GM10248 (cell line): ENCODE data around the gene NAA80.
"Not testable (repeated sequence)": the region's sequence is repeated elsewhere in the genome, so short reads cannot be mapped to it uniquely, and the experiment has no call there.

Experiments used
- CTCF ChIA-PET: fragments of 300-600 bp; sonication (Branson Sonifier 250); formaldehyde crosslinking; extraction: SDS; loops from one replicate; lab custom pipeline; 2021; ENCODE audit warnings: antibody characterized with exemption; lab: Yijun Ruan, JAX
- POLR2A ChIA-PET: fragments of 350-650 bp; sonication (Branson Sonifier 250); formaldehyde crosslinking; extraction: SDS; loops from one replicate; lab custom pipeline; 2020; ENCODE audit warnings: antibody characterized with exemption; lab: Yijun Ruan, JAX
- DNase-seq: peaks from one replicate; pipeline ENCODE4 v3.0.0; 2012; ENCODE audit errors: extremely low spot score
- TF ChIP-seq, protein P1 (sequence below): IDR thresholded peaks from 2 replicates; pipeline ENCODE4 v1.5.1; 2012; ENCODE audit warnings: mild to moderate bottlenecking, low read depth; ENCODE audit errors: extremely low read depth, missing control alignments, control extremely low read depth

Gene NAA80

DNA sequence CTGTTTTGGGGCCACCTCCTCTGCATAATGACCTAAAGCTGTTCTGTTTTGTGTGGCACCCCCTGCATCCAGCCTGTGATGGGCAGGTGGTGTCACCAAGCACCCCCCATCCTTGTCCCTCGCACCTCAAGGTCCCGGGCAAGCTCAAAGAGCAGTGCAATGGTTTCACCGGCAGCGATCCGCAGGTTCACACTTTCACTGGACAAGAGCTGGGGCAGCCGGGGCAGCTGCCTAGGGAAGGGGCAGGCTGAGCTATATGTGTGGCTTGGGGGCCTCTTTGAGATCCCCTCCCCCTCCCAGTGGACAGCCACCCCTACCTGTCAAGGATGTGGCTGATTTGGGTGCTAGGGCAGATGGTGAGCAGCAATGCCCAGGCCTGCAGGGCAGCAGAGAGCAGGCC is 10.1 kb downstream of the NAA80 start:
- TF ChIP-seq, protein P1, sequence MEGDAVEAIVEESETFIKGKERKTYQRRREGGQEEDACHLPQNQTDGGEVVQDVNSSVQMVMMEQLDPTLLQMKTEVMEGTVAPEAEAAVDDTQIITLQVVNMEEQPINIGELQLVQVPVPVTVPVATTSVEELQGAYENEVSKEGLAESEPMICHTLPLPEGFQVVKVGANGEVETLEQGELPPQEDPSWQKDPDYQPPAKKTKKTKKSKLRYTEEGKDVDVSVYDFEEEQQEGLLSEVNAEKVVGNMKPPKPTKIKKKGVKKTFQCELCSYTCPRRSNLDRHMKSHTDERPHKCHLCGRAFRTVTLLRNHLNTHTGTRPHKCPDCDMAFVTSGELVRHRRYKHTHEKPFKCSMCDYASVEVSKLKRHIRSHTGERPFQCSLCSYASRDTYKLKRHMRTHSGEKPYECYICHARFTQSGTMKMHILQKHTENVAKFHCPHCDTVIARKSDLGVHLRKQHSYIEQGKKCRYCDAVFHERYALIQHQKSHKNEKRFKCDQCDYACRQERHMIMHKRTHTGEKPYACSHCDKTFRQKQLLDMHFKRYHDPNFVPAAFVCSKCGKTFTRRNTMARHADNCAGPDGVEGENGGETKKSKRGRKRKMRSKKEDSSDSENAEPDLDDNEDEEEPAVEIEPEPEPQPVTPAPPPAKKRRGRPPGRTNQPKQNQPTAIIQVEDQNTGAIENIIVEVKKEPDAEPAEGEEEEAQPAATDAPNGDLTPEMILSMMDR: no peak
- ChIA-PET POLR2A (interaction anchor here (0.6 kb wide), 1 partner anchor 8 kb away, joined by 10 read pairs; no protein-coding TSS in a partner anchor), CTCF (interaction anchor here (1.0 to 1.8 kb wide), 6 partner anchors 10 to 63 kb away, joined by 3 to 6 read pairs (median 4); partner anchors contain the start of gene LSMEM2)
- DNase-seq: no peak

DNA sequence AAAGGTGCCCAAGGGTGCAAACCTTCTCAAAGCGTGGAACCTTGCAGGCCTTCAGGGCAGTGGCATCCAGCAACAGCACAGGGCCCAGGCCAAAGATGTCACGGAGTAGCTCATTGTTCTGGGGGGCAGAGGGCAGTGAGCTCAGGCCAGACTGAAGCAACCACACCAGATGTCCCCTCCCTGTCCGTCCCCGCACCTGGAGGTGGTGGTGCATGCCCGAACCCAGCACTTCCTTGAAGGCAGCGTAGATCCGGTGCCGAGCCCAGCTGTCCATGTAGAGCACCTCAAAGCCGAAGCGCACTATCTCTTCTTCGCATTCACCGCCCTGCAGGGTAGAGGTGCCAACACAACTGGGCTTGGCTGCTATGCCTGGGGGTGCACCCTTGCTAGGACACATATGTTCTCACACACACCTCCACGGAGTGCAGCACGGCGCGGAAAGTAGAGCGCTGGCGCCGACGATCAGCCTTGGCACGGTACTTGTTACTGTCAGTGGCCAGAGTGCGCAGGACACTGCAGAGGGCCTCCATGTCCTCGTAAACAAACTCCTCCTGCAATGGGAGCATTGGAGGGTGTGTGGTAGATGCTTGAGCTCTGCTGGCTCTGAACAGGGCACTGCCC is 10.7 kb downstream of the NAA80 start:
- TF ChIP-seq, protein P1: no peak
- no peak for DNase-seq
- ChIA-PET POLR2A (no interaction called here), CTCF (interaction anchor here (0.9 to 1.8 kb wide), 6 partner anchors 9 to 62 kb away, joined by 3 to 6 read pairs (median 4); partner anchors contain the start of gene LSMEM2)

DNA sequence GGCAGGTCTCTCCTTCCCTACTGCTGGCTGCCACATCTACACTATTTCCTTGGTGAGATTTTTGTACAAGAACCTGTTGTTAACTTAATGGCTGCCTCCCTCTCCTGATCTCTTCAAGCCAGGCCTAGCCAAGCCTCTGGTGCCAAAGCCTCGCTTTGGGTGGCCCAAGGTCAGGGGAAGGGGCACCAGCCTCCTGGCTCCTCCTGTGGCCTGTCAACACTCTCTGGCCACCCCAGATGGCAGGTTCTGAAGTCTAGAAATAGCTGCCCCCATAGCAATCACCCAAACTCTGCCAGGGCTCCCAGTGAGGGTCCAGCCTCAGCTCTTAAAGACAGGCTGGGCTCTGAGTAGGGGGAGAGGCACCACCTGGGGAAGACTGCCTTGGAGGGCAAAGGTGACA is 11.9 kb downstream of the NAA80 start:
- ChIA-PET POLR2A (no interaction called here), CTCF (interaction anchor here (1.2 to 1.6 kb wide), 3 partner anchors 12 to 41 kb away, joined by 3 to 5 read pairs (median 4); partner anchors contain the start of genes HYAL3 and NAA80)
- TF ChIP-seq, protein P1: no peak
- no peak for DNase-seq

DNA sequence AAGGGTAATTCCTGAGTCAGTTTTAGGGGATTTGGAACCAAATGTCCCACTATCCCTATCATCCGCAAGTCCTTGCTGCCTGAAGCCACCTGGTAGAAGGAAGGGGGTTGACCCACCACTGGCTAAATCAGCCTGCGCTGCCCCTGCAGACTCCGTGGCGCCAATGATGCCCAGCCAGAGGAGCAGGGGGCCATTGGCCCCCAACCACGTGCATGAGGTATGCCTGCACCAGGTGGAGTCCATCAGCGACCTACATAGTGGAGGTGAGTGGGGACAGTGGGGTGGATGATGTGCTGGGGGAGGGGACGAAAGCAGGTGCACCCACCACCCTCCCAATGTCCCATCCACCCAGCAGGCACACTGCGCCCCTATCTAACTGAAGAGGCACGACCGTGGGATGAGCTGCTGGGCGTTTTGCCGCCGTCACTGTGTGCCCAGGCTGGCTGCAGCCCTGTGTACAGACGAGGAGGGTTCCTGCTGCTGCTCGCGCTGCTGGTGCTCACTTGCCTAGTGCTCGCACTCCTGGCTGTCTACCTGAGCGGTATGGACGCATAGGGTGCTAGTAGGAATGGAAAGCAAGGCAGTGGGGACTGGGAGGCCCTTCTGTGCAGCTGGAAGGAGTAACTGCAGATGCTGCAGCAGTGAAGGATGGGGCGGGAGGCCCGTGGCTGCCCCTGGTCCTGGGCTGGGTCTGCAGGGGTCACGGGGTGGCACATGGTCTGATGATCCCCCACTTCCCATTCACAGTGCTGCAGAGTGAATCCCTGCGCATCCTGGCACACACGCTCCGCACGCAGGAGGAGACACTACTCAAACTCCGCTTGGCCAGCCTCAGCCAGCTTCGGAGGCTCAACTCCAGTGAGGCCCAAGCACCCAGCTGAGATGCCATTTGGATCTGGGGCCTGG is 12.6 kb downstream of the NAA80 start:
- POLR2A ChIA-PET: no interaction called here
- DNase-seq: no peak
- CTCF ChIA-PET: interaction anchor here (1.2 to 1.6 kb wide), 3 partner anchors 12 to 40 kb away, joined by 3 to 5 read pairs (median 4); partner anchors contain the start of genes HYAL3 and NAA80
- TF ChIP-seq, protein P1: no peak

DNA sequence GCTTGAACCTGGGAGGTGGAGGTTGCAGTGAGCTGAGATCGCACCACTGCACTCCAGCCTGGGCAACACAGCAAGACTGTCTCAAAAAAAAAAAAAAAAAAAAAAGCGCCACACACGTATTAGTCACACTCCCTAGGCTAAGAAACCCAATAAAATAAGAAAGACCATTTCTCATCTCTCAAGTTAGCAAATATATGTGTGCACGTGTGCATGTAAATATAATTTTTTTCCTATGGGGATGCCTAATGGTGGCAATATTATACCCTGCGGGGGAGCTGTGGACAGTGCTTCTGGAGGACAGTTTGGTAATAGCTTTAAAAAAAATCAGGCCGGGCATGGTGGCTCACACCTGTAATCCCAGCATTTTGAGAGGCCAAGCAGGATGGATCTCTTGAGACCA is 15.1 kb downstream of the NAA80 start:
- ChIA-PET POLR2A (interaction anchor here (1.0 kb wide), 1 partner anchor 37 kb away, joined by 9 read pairs; no protein-coding TSS in a partner anchor), CTCF (interaction anchor here (1.0 to 3.2 kb wide), 3 partner anchors 10 to 38 kb away, joined by 3 to 18 read pairs (median 5); partner anchors contain the start of genes HYAL3 and NAA80)
- DNase-seq: not testable (repeated sequence)

DNA sequence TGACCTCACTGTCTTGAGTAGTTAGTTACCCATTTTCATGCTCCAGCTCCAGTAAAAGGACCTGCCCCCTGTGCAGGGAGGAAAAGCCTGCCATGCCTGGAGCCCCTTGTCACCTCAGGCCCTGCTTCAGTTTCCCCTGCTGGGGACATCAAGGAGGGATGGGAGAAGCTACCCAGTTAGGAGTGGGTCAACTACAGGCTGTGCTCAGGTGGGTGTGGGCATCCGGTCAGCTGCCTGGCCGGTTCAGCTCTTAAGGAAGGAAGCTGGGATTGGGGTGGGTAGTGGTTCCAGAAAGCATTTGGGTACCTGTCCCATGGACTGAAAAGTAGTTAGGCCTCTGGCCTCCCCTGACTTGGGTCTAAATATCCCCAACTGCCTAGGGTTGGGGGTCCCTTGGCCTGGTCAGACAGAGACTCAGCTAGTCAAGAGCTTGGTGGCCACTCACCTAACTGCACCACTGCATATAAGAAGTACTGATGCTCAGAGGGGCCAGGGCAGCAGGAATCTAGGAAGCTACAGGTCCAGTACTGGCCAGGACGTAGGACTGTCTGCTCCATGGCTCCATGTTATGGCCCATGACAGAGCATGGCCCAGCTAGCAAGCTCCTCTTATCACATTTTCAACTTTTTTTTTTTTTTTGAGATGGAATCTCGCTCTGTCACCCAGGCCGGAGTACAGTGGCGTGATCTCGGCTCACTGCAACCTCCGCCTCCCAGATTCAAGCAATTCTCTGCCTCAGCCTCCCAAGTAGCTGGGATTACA is 19.8 kb downstream of the NAA80 start:
- ChIA-PET POLR2A (interaction anchor here (0.6 kb wide), 1 partner anchor 160 kb away, joined by 3 read pairs; no protein-coding TSS in a partner anchor), CTCF (interaction anchor here (0.9 to 2.3 kb wide), 11 partner anchors 9 to 157 kb away, joined by 3 to 8 read pairs (median 4); partner anchors contain the start of gene IFRD2)
- no peak for DNase-seq
- TF ChIP-seq, protein P1: no peak
